ENCODE measurements around the gene PHKA1.
"Not testable (repeated sequence)": the region's sequence is repeated elsewhere in the genome, so short reads cannot be mapped to it uniquely, and the experiment has no call there.

The PHKA1 gene

GRCh38 chrX:72663737-72664136 is 50.4 kb downstream of the PHKA1 start:
- DNase-seq = no peak

GRCh38 chrX:72662020-72662747 is 51.9 kb downstream of the PHKA1 start:
- no peak for DNase-seq

GRCh38 chrX:72659723-72660122 is 54.4 kb downstream of the PHKA1 start:
- DNase-seq = no peak

- DNase-seq = no peak
Observed at GRCh38 chrX:72652082-72652481, 62.0 kb downstream of the PHKA1 start.

GRCh38 chrX:72644946-72645345 is 69.2 kb downstream of the PHKA1 start:
- DNase-seq = no peak

- no peak for DNase-seq
Observed at GRCh38 chrX:72641611-72642010, 72.5 kb downstream of the PHKA1 start.

- DNase-seq = no peak
Observed at GRCh38 chrX:72635930-72636329, 78.2 kb downstream of the PHKA1 start.

- DNase-seq = no peak
Observed at GRCh38 chrX:72634331-72634730, 79.8 kb downstream of the PHKA1 start.

- no peak for DNase-seq
Observed at GRCh38 chrX:72630185-72630584, 83.9 kb downstream of the PHKA1 start.

GRCh38 chrX:72624194-72624593 is 89.9 kb downstream of the PHKA1 start:
- DNase-seq = no peak

GRCh38 chrX:72621625-72622485 is 92.3 kb downstream of the PHKA1 start:
- no peak for DNase-seq

GRCh38 chrX:72621163-72621562 is 92.9 kb downstream of the PHKA1 start:
- DNase-seq = no peak

GRCh38 chrX:72620550-72621145 is 93.5 kb downstream of the PHKA1 start:
- no peak for DNase-seq

- DNase-seq = no peak
Observed at GRCh38 chrX:72609313-72609712, 104.8 kb downstream of the PHKA1 start.

GRCh38 chrX:72604705-72605104 is 109.4 kb downstream of the PHKA1 start:
- no peak for DNase-seq

- no peak for DNase-seq
Observed at GRCh38 chrX:72604112-72604511, 110.0 kb downstream of the PHKA1 start.

GRCh38 chrX:72591038-72591437 is 123.1 kb downstream of the PHKA1 start:
- not testable (repeated sequence) for DNase-seq

- DNase-seq = no peak
Observed at GRCh38 chrX:72584163-72584562, 129.9 kb downstream of the PHKA1 start.

- DNase-seq = no peak
Observed at GRCh38 chrX:72576141-72576894, 137.8 kb downstream of the PHKA1 start.

- no peak for DNase-seq
Observed at GRCh38 chrX:72573158-72573511, 141.0 kb downstream of the PHKA1 start.

GRCh38 chrX:72572248-72573157 is 141.6 kb downstream of the PHKA1 start, which contains the start of gene HDAC8:
Gene HDAC8, minus strand, starts transcription at chrX:72572843. Its CDS starts 82 bp downstream, at chrX:72572761.
- peak; percentile 48 for DNase-seq

- DNase-seq = no peak
Observed at GRCh38 chrX:72569786-72570185, 144.3 kb downstream of the PHKA1 start.
